HCT116 (cell line): ENCODE results near the gene SLAIN1. TPM values are rescaled to one million over a fixed set of nuclear protein-coding genes. Genes with fewer than 3 reads are reported as not detected.

Source experiments
- ATAC-seq: fragments of 200-7000 bp; cut with Tn5 transposase; 2 replicates; pipeline ENCODE4 v1.9.1; 2020; ENCODE audit warnings: mild to moderate bottlenecking, moderate library complexity
- BruUV-seq: library from RNA; stranded (reverse); fragments of 400-500 nt; replicated peaks from 2 replicates; lab custom pipeline; 2021; lab: Mats Ljungman, UMichigan
- CTCF ChIA-PET: fragments of 300-600 bp; sonication (Branson Sonifier 250); formaldehyde crosslinking; loops from one replicate; lab custom pipeline; 2021; ENCODE audit warnings: antibody characterized with exemption; lab: Charles Lee
- POLR2A ChIA-PET: fragments of 300-600, 350-600 bp; sonication (Branson Sonifier 250); formaldehyde crosslinking; loops from one replicate; lab custom pipeline; 2021; ENCODE audit warnings: antibody characterized with exemption; lab: Charles Lee
- RAD21 ChIA-PET, 2 experiments: fragments of 300-600 bp; sonication (Branson Sonifier 250); formaldehyde crosslinking; loops; one replicate each; lab custom pipeline; 2023; ENCODE audit warnings: low total read pairs in 2 of 2; ENCODE audit not compliant: uncharacterized antibody in 2 of 2, unreplicated experiment in 2 of 2, low non-redundant PET in 1 of 2; lab: Charles Lee
- DNase-seq: peaks from one replicate; pipeline ENCODE4 v3.0.0-alpha.2; 2010; ENCODE audit warnings: low read depth, low spot score
- H2AFZ ChIP-seq: fragments of 200-600 bp; shearing (Covaris generic), sonication (generic); 2 replicates; pipeline ENCODE4 v1.6.1; 2017; ENCODE audit warnings: low read depth, mixed run types, mixed read lengths, antibody characterized with exemption, low read length; ENCODE audit not compliant: poor library complexity, severe bottlenecking
- H3K27ac ChIP-seq: 2 replicates; pipeline ENCODE4 v1.5.1; 2012; ENCODE audit warnings: low read depth, low read length
- H3K27me3 ChIP-seq: fragments of 200-600 bp; sonication (generic); 2 replicates; pipeline ENCODE4 v1.6.1; 2016; ENCODE audit warnings: mixed run types, low read length, mixed read lengths; ENCODE audit not compliant: insufficient read depth
- H3K36me3 ChIP-seq, 2 experiments: fragments of 200-500 bp in 1 of 2; fragments of 200-600 bp in 1 of 2; sonication (Bioruptor generic) in 1 of 2; sonication (generic) in 1 of 2; 2 replicates each; pipeline versions ENCODE4 v1.5.1 to v1.6.1; 2014 to 2016; ENCODE audit warnings: low read length in 2 of 2, inconsistent platforms in 1 of 2, mixed read lengths in 1 of 2, mixed run types in 1 of 2; ENCODE audit not compliant: insufficient read depth in 2 of 2, control insufficient read depth in 1 of 2
- H3K4me1 ChIP-seq, 2 experiments: fragments of 200-600 bp in 1 of 2; sonication (generic) in 1 of 2; 2 replicates each; pipeline versions ENCODE4 v1.5.1 to v1.6.1; 2012 to 2017; ENCODE audit warnings: low read length in 2 of 2, inconsistent platforms in 1 of 2, mild to moderate bottlenecking in 1 of 2, mixed read lengths in 1 of 2, mixed run types in 1 of 2, moderate library complexity in 1 of 2; ENCODE audit not compliant: insufficient read depth in 2 of 2, control insufficient read depth in 1 of 2
- H3K4me2 ChIP-seq: fragments of 200-600 bp; sonication (generic); 2 replicates; pipeline ENCODE4 v1.6.1; 2017; ENCODE audit warnings: mixed run types, low read length, mixed read lengths
- H3K4me3 ChIP-seq, 2 experiments: fragments of 200-600 bp in 1 of 2; sonication (generic) in 1 of 2; replicated peaks in 1 of 2; 2 replicates each; pipeline ENCODE4 v1.5.1; 2011 to 2016; ENCODE audit warnings: low read length in 2 of 2, control low read depth in 1 of 2, low read depth in 1 of 2, mild to moderate bottlenecking in 1 of 2, mixed read lengths in 1 of 2, mixed run types in 1 of 2
- H3K79me2 ChIP-seq: fragments of 200-600 bp; sonication (generic); 2 replicates; pipeline ENCODE4 v1.6.1; 2017; ENCODE audit warnings: mild to moderate bottlenecking, mixed run types, low read length, moderate library complexity, mixed read lengths; ENCODE audit not compliant: insufficient read depth
- H3K9ac ChIP-seq: fragments of 200-600 bp; sonication (generic); 2 replicates; pipeline ENCODE4 v1.6.1; 2016; ENCODE audit warnings: low read length, mixed read lengths
- H3K9me2 ChIP-seq: fragments of 200-600 bp; sonication (generic), shearing (Covaris generic); 2 replicates; pipeline ENCODE4 v1.6.1; 2017; ENCODE audit warnings: mixed run types, mild to moderate bottlenecking, moderate library complexity; ENCODE audit not compliant: insufficient read depth
- H3K9me3 ChIP-seq, 2 experiments: fragments of 200-500 bp in 1 of 2; fragments of 200-600 bp in 1 of 2; sonication (Bioruptor generic) in 1 of 2; sonication (generic) in 1 of 2; 2 replicates each; pipeline ENCODE4 v1.6.1; 2014 to 2017; ENCODE audit warnings: low read length in 2 of 2, mixed read lengths in 2 of 2, inconsistent platforms in 1 of 2, low read depth in 1 of 2, mild to moderate bottlenecking in 1 of 2, mixed run types in 1 of 2, moderate library complexity in 1 of 2; ENCODE audit not compliant: control insufficient read depth in 1 of 2, insufficient read depth in 1 of 2
- H4K20me1 ChIP-seq: fragments of 200-600 bp; sonication (generic), shearing (Covaris generic); 2 replicates; pipeline ENCODE4 v1.6.1; 2017; ENCODE audit warnings: mixed run types, mild to moderate bottlenecking, moderate library complexity; ENCODE audit not compliant: insufficient read depth
- CBX3 ChIP-seq: IDR thresholded peaks from 2 replicates; pipeline ENCODE4 v1.6.1; 2012; ENCODE audit warnings: low read depth
- CEBPB ChIP-seq: IDR thresholded peaks from 2 replicates; pipeline ENCODE4 v1.6.1; 2012; ENCODE audit warnings: low read depth
- EGR1 ChIP-seq: IDR thresholded peaks from 2 replicates; pipeline ENCODE4 v1.6.1; 2012; ENCODE audit warnings: low read depth
- ELF1 ChIP-seq: IDR thresholded peaks from 2 replicates; pipeline ENCODE4 v1.6.1; 2012; ENCODE audit warnings: low read depth, borderline replicate concordance
- EZH2 ChIP-seq: fragments of 200-600 bp; sonication (generic); IDR thresholded peaks from 2 replicates; pipeline ENCODE4 v1.6.1; 2017; ENCODE audit warnings: antibody characterized with exemption, mixed run types
- EZH2phosphoT487 ChIP-seq: fragments of 200-600 bp; IDR thresholded peaks from 2 replicates; pipeline ENCODE4 v1.6.1; 2018; ENCODE audit warnings: antibody characterized with exemption, borderline replicate concordance
- FOSL1 ChIP-seq: IDR thresholded peaks from 2 replicates; pipeline ENCODE4 v1.6.1; 2012; ENCODE audit warnings: low read depth
- JUND ChIP-seq: IDR thresholded peaks from 2 replicates; pipeline ENCODE4 v1.6.1; 2012
- POLR2A ChIP-seq: IDR thresholded peaks from 2 replicates; pipeline ENCODE4 v1.7.0; 2011; ENCODE audit warnings: borderline replicate concordance; ENCODE audit not compliant: insufficient read depth, insufficient read length; ENCODE audit errors: extremely low read depth
- POLR2AphosphoS5 ChIP-seq: IDR thresholded peaks from 2 replicates; pipeline ENCODE4 v1.6.1; 2011; ENCODE audit warnings: mild to moderate bottlenecking, low read depth, low read length, moderate library complexity
- RAD21 ChIP-seq: IDR thresholded peaks from 2 replicates; pipeline ENCODE4 v1.6.1; 2012; ENCODE audit warnings: low read depth, mild to moderate bottlenecking
- SP1 ChIP-seq: IDR thresholded peaks from 2 replicates; pipeline ENCODE4 v1.6.1; 2012; ENCODE audit warnings: low read depth
- SRF ChIP-seq: IDR thresholded peaks from 2 replicates; pipeline ENCODE4 v1.6.1; 2012; ENCODE audit warnings: low read depth
- TCF7L2 ChIP-seq: IDR thresholded peaks from 2 replicates; pipeline ENCODE4 v1.7.0; 2011; ENCODE audit warnings: borderline replicate concordance, inconsistent platforms; ENCODE audit not compliant: insufficient read depth, insufficient read length; ENCODE audit errors: extremely low read depth
- YY1 ChIP-seq: IDR thresholded peaks from 2 replicates; pipeline ENCODE4 v1.6.1; 2011; ENCODE audit warnings: low read length, low read depth, moderate library complexity, mild to moderate bottlenecking; ENCODE audit not compliant: insufficient replicate concordance; ENCODE audit errors: extremely low read depth
- ZFX ChIP-seq: fragments of 450-650 bp; IDR thresholded peaks from 2 replicates; pipeline ENCODE4 v1.6.1; 2017
- ZNF274 ChIP-seq: fragments of 200-500 bp; sonication (Bioruptor generic); IDR thresholded peaks from 2 replicates; pipeline ENCODE4 v1.6.1; 2014; ENCODE audit warnings: mild to moderate bottlenecking, low read depth, low read length, inconsistent platforms
- intact Hi-C: fragments of 100-400 bp; cut with micrococcal nuclease; formaldehyde crosslinking; loops from 2 replicates; pipeline ENCODE4 v1.10.0; 2022
- total RNA-seq: library from RNA; stranded (reverse); gene quantifications from one replicate; pipeline ENCODE4 v1.2.1, GENCODE V29; 2021; ENCODE audit not compliant: unreplicated experiment
- TF ChIP-seq, protein P1 (sequence below): IDR thresholded peaks from 2 replicates; pipeline ENCODE4 v1.6.1; 2012; ENCODE audit warnings: low read depth
- TF ChIP-seq, protein P2 (sequence below), 3 experiments: fragments of 200-600 bp in 1 of 3; sonication (generic) in 1 of 3; IDR thresholded peaks in 2 of 3; conservative IDR thresholded peaks in 1 of 3; 2 replicates each; pipeline ENCODE4 v1.5.1; 2012 to 2017; ENCODE audit warnings: low read depth in 2 of 3, low read length in 2 of 3, antibody characterized with exemption in 1 of 3, borderline replicate concordance in 1 of 3, control low read depth in 1 of 3, mild to moderate bottlenecking in 1 of 3, mixed read lengths in 1 of 3, mixed run types in 1 of 3, moderate library complexity in 1 of 3; ENCODE audit not compliant: insufficient read depth in 1 of 3
- TF ChIP-seq, protein P3 (sequence below): IDR thresholded peaks from 2 replicates; pipeline ENCODE4 v1.6.1; 2012

Gene SLAIN1
- total RNA-seq, 1 experiment from 2014 or later = 0.34 TPM

DNA sequence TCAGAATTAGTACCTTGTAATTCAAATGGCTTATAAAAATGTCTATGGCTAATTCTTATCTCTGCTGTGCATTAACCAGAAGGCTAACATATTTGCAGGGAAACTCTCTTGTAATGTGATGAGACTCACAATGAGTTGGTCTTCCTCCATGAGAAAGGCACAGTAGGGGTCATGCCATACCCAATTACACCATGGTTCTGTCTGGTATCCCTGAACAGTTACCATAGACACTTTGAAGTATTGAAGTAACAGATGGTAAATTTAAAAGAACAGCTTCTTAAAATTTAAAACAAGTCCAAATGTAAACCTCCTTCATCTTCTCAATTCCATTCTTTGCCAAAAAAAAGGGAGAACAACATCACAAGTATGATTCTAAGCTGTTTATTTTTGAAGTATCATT, 22.6 kb upstream of the SLAIN1 start:
- no peak overlapping the region for H2AFZ ChIP-seq
- no peaks in the 10 kb centered on the region for H3K9me2 ChIP-seq
- no peak overlapping the region for H3K4me2 ChIP-seq
- CTCF ChIA-PET = no interaction called here
- no peak overlapping the region for H3K27ac ChIP-seq
- ATAC-seq = no peak
- H3K36me3 ChIP-seq = no peaks in the 10 kb centered on the region
- H4K20me1 ChIP-seq = no peaks in the 10 kb centered on the region
- H3K4me1 ChIP-seq = no peaks in the 10 kb centered on the region
- POLR2A ChIA-PET = no interaction called here
- DNase-seq = no peak
- intact Hi-C loops = no loop called here
- RAD21 ChIA-PET = no interaction called here
- no peak overlapping the region for H3K4me3 ChIP-seq
- H3K27me3 ChIP-seq = no peaks in the 10 kb centered on the region; the same call in 1 of the 2 replicates
- no peak overlapping the region for H3K9ac ChIP-seq
- no peak for TF ChIP-seq SP1
- TF ChIP-seq FOSL1 = no peak
- TF ChIP-seq, protein P1, sequence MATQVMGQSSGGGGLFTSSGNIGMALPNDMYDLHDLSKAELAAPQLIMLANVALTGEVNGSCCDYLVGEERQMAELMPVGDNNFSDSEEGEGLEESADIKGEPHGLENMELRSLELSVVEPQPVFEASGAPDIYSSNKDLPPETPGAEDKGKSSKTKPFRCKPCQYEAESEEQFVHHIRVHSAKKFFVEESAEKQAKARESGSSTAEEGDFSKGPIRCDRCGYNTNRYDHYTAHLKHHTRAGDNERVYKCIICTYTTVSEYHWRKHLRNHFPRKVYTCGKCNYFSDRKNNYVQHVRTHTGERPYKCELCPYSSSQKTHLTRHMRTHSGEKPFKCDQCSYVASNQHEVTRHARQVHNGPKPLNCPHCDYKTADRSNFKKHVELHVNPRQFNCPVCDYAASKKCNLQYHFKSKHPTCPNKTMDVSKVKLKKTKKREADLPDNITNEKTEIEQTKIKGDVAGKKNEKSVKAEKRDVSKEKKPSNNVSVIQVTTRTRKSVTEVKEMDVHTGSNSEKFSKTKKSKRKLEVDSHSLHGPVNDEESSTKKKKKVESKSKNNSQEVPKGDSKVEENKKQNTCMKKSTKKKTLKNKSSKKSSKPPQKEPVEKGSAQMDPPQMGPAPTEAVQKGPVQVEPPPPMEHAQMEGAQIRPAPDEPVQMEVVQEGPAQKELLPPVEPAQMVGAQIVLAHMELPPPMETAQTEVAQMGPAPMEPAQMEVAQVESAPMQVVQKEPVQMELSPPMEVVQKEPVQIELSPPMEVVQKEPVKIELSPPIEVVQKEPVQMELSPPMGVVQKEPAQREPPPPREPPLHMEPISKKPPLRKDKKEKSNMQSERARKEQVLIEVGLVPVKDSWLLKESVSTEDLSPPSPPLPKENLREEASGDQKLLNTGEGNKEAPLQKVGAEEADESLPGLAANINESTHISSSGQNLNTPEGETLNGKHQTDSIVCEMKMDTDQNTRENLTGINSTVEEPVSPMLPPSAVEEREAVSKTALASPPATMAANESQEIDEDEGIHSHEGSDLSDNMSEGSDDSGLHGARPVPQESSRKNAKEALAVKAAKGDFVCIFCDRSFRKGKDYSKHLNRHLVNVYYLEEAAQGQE = no peak
- no peak for TF ChIP-seq ELF1
- TF ChIP-seq POLR2A = no peak
- no peak for TF ChIP-seq EZH2phosphoT487
- TF ChIP-seq CBX3 = no peak
- TF ChIP-seq ZFX = no peak
- TF ChIP-seq RAD21 = no peak
- no peak for TF ChIP-seq JUND
- TF ChIP-seq YY1 = no peak
- TF ChIP-seq EZH2 = no peak
- TF ChIP-seq ZNF274 = no peak
- TF ChIP-seq, protein P2, sequence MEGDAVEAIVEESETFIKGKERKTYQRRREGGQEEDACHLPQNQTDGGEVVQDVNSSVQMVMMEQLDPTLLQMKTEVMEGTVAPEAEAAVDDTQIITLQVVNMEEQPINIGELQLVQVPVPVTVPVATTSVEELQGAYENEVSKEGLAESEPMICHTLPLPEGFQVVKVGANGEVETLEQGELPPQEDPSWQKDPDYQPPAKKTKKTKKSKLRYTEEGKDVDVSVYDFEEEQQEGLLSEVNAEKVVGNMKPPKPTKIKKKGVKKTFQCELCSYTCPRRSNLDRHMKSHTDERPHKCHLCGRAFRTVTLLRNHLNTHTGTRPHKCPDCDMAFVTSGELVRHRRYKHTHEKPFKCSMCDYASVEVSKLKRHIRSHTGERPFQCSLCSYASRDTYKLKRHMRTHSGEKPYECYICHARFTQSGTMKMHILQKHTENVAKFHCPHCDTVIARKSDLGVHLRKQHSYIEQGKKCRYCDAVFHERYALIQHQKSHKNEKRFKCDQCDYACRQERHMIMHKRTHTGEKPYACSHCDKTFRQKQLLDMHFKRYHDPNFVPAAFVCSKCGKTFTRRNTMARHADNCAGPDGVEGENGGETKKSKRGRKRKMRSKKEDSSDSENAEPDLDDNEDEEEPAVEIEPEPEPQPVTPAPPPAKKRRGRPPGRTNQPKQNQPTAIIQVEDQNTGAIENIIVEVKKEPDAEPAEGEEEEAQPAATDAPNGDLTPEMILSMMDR (IDR thresholded peaks at IDR 0.05 in 2 of 3, conservative IDR thresholded peaks at IDR 0.05 in 1 of 3; ENCODE audit: borderline replicate concordance in 1 of 3, insufficient read depth in 1 of 3, low read depth in 2 of 3, low read length in 2 of 3) = no peak
- TF ChIP-seq POLR2AphosphoS5 = no peak
- no peak for TF ChIP-seq SRF
- no peak for TF ChIP-seq TCF7L2
- TF ChIP-seq, protein P3, sequence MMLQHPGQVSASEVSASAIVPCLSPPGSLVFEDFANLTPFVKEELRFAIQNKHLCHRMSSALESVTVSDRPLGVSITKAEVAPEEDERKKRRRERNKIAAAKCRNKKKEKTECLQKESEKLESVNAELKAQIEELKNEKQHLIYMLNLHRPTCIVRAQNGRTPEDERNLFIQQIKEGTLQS = no peak
- no peak for TF ChIP-seq EGR1
- no peak for TF ChIP-seq CEBPB
- no TSS peak for BruUV-seq
- H3K79me2 ChIP-seq = no peaks in the 10 kb centered on the region
- no peaks in the 10 kb centered on the region for H3K9me3 ChIP-seq
